ENCODE measurements around the gene CSF1R. TPM values are rescaled to one million over a fixed set of nuclear protein-coding genes. Genes with fewer than 3 reads are reported as not detected.

CSF1R gene
- polyA plus RNA-seq, 1 donor from 2014 or later, result not detected

DNA sequence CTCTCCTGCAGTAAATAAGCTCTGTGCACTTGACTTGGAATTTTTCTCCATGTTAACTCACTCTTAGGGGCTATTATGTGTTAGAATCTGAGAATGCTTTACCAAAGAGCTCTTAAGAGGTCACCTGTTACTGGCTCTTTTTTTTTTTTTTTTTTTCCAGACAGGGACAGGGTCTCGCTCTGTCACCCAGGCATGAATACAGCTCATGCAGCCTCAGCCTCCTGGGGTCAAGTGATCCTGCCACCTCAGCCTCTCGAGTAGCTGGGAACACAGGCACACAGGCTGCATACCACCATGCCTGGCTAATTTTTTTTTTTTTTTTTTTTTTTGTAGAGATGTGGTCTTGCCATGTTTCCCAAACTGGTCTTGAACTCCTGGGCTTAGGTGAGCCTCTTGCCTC is 63.7 kb downstream of the CSF1R start:
- no peak overlapping the region for H3K4me3 ChIP-seq (ENCODE audit: low read length)
- H3K79me2 ChIP-seq (replicated peaks; ENCODE audit: insufficient read depth, low read length), result no peaks in the 10 kb centered on the region
- H3F3A ChIP-seq (ENCODE audit: insufficient read depth, low read length, poor library complexity, severe bottlenecking), result no peaks in the 10 kb centered on the region
- H4K20me1 ChIP-seq (ENCODE audit: insufficient read depth), result no peaks in the 10 kb centered on the region
- no peak for TF ChIP-seq MXI1 (conservative IDR thresholded peaks at IDR 0.05; ENCODE audit: poor library complexity, severe bottlenecking)
- TF ChIP-seq, protein P1, sequence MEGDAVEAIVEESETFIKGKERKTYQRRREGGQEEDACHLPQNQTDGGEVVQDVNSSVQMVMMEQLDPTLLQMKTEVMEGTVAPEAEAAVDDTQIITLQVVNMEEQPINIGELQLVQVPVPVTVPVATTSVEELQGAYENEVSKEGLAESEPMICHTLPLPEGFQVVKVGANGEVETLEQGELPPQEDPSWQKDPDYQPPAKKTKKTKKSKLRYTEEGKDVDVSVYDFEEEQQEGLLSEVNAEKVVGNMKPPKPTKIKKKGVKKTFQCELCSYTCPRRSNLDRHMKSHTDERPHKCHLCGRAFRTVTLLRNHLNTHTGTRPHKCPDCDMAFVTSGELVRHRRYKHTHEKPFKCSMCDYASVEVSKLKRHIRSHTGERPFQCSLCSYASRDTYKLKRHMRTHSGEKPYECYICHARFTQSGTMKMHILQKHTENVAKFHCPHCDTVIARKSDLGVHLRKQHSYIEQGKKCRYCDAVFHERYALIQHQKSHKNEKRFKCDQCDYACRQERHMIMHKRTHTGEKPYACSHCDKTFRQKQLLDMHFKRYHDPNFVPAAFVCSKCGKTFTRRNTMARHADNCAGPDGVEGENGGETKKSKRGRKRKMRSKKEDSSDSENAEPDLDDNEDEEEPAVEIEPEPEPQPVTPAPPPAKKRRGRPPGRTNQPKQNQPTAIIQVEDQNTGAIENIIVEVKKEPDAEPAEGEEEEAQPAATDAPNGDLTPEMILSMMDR (IDR thresholded peaks at IDR 0.05; ENCODE audit: poor library complexity, severe bottlenecking), result no peak
- H3K9me2 ChIP-seq (ENCODE audit: insufficient read depth, low read length), result no peaks in the 10 kb centered on the region
- H3K27me3 ChIP-seq (ENCODE audit: insufficient read depth, low read depth, low read length), result no peaks in the 10 kb centered on the region
- H3K4me2 ChIP-seq (ENCODE audit: low read length), result no peak overlapping the region
- no peak overlapping the region for H3K9ac ChIP-seq (ENCODE audit: low read length)
- H2AFZ ChIP-seq (ENCODE audit: low read depth, low read length), result no peak overlapping the region
- H3K36me3 ChIP-seq (ENCODE audit: insufficient read depth, low read length), result no peaks in the 10 kb centered on the region
- H3K27ac ChIP-seq (ENCODE audit: low read length), result no peak overlapping the region
- no peaks in the 10 kb centered on the region for H3K9me3 ChIP-seq (ENCODE audit: low read length)

DNA sequence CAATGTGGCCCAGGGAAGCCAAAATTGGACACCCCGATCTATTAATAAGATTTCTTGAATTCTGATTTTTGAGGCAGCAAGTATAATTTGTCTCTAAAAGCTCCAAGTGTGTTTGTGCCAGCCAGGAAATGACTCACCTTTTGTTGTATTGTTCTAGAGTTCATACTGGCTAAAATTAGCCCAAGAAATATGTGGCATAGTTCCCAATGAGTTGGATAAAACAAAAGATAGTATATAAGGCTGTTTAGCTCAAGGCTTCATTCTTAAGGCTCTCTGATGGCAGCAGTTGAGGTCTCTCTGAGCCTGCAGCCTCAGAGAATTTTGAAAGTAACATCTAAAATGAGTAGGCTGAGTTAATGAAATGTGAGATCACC is 64.2 kb downstream of the CSF1R start:
- H3K4me2 ChIP-seq (ENCODE audit: low read length), result no peak overlapping the region
- no peaks in the 10 kb centered on the region for H3F3A ChIP-seq (ENCODE audit: insufficient read depth, low read length, poor library complexity, severe bottlenecking)
- H3K36me3 ChIP-seq (ENCODE audit: insufficient read depth, low read length), result no peaks in the 10 kb centered on the region

DNA sequence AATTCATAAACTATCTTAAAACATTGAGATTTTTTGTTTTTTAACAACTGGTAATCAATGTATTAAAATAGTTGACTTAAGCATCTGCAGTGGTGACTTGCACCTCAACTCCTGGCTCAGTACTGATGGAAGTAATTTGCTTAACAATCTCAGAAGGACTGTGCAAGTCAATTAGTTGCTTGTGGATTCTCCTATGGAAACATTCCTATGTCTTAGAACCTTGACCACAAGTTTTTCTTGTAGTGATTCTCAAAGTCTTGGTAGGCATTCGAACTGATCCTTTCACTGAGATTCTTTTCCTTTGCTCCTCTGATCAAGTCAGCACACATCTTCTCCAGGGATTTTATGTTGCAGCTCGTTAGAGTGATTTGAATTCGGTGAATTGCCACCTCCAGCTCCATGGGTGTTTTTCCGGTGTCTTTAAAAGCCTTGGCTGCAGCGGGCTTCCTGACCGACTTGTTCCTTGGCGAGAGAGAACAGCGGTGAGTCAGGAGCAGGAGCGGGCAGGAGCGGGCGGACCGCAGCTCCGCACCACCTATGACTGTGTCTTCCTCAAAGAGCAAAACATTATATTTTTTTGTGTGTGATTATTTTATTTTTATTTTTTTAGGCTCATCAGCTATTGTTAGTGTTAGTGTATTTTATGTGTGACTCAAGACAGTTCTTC is 64.7 kb downstream of the CSF1R start:
- TF ChIP-seq MXI1 (conservative IDR thresholded peaks at IDR 0.05; ENCODE audit: poor library complexity, severe bottlenecking) (no peak), TAF1 (IDR thresholded peaks at IDR 0.05; ENCODE audit: low read depth) (no peak), RAD21 (conservative IDR thresholded peaks at IDR 0.05) (no peak), SMC3 (conservative IDR thresholded peaks at IDR 0.05; ENCODE audit: poor library complexity) (no peak), EZH2 (IDR thresholded peaks at IDR 0.05; ENCODE audit: borderline replicate concordance, insufficient read depth, low read length, poor library complexity, severe bottlenecking) (no peak)
- TF ChIP-seq, protein P2, sequence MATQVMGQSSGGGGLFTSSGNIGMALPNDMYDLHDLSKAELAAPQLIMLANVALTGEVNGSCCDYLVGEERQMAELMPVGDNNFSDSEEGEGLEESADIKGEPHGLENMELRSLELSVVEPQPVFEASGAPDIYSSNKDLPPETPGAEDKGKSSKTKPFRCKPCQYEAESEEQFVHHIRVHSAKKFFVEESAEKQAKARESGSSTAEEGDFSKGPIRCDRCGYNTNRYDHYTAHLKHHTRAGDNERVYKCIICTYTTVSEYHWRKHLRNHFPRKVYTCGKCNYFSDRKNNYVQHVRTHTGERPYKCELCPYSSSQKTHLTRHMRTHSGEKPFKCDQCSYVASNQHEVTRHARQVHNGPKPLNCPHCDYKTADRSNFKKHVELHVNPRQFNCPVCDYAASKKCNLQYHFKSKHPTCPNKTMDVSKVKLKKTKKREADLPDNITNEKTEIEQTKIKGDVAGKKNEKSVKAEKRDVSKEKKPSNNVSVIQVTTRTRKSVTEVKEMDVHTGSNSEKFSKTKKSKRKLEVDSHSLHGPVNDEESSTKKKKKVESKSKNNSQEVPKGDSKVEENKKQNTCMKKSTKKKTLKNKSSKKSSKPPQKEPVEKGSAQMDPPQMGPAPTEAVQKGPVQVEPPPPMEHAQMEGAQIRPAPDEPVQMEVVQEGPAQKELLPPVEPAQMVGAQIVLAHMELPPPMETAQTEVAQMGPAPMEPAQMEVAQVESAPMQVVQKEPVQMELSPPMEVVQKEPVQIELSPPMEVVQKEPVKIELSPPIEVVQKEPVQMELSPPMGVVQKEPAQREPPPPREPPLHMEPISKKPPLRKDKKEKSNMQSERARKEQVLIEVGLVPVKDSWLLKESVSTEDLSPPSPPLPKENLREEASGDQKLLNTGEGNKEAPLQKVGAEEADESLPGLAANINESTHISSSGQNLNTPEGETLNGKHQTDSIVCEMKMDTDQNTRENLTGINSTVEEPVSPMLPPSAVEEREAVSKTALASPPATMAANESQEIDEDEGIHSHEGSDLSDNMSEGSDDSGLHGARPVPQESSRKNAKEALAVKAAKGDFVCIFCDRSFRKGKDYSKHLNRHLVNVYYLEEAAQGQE (IDR thresholded peaks at IDR 0.05; ENCODE audit: borderline replicate concordance), result no peak
- no peaks in the 10 kb centered on the region for H3K9me2 ChIP-seq (ENCODE audit: insufficient read depth, low read length)
- H3K9ac ChIP-seq (ENCODE audit: low read length), result no peak overlapping the region
- H3K9me3 ChIP-seq (ENCODE audit: low read length), result no peaks in the 10 kb centered on the region
- no peaks in the 10 kb centered on the region for H3K27me3 ChIP-seq (ENCODE audit: insufficient read depth, low read depth, low read length)
- no peaks in the 10 kb centered on the region for H4K20me1 ChIP-seq (ENCODE audit: insufficient read depth)
- no peaks in the 10 kb centered on the region for H3K79me2 ChIP-seq (replicated peaks; ENCODE audit: insufficient read depth, low read length)
- no peaks in the 10 kb centered on the region for H3K36me3 ChIP-seq (ENCODE audit: insufficient read depth, low read length)
- no peak overlapping the region for H3K4me3 ChIP-seq (ENCODE audit: low read length)
- H3K4me2 ChIP-seq (ENCODE audit: low read length), result no peak overlapping the region
- no peak overlapping the region for H3K27ac ChIP-seq (ENCODE audit: low read length)
- H2AFZ ChIP-seq (ENCODE audit: low read depth, low read length), result no peak overlapping the region
- H3F3A ChIP-seq (ENCODE audit: insufficient read depth, low read length, poor library complexity, severe bottlenecking), result no peaks in the 10 kb centered on the region

More for the DNA sequence above, 64.2 kb downstream of the CSF1R start:
- no peaks in the 10 kb centered on the region for H4K20me1 ChIP-seq (ENCODE audit: insufficient read depth)
- no peaks in the 10 kb centered on the region for H3K9me3 ChIP-seq (ENCODE audit: low read length)
- no peak overlapping the region for H3K9ac ChIP-seq (ENCODE audit: low read length)
- H3K27me3 ChIP-seq (ENCODE audit: insufficient read depth, low read depth, low read length), result no peaks in the 10 kb centered on the region
- no peak overlapping the region for H3K4me3 ChIP-seq (ENCODE audit: low read length)
- TF ChIP-seq EP300 (conservative IDR thresholded peaks at IDR 0.05; ENCODE audit: poor library complexity, severe bottlenecking), result no peak
- no peak for TF ChIP-seq MXI1 (conservative IDR thresholded peaks at IDR 0.05; ENCODE audit: poor library complexity, severe bottlenecking)
- TF ChIP-seq SMC3 (conservative IDR thresholded peaks at IDR 0.05; ENCODE audit: poor library complexity), result no peak
- TF ChIP-seq, protein P2 (IDR thresholded peaks at IDR 0.05; ENCODE audit: borderline replicate concordance), result no peak
- TF ChIP-seq POLR2AphosphoS5 (IDR thresholded peaks at IDR 0.05), result no peak
- no peak for TF ChIP-seq RAD21 (conservative IDR thresholded peaks at IDR 0.05)
- H3K9me2 ChIP-seq (ENCODE audit: insufficient read depth, low read length), result no peaks in the 10 kb centered on the region
- no peak overlapping the region for H3K27ac ChIP-seq (ENCODE audit: low read length)
- no peaks in the 10 kb centered on the region for H3K79me2 ChIP-seq (replicated peaks; ENCODE audit: insufficient read depth, low read length)
- no peak overlapping the region for H2AFZ ChIP-seq (ENCODE audit: low read depth, low read length)

Data from neural cell (in vitro differentiated cells).